Esophagus squamous epithelium (tissue), 5 donors: ENCODE results near the gene SLC6A3. TPM values are rescaled to one million over a fixed set of nuclear protein-coding genes. Genes with fewer than 3 reads are reported as not detected.

Experiments used
- DNase-seq: peaks from one replicate; lab custom pipeline; 2025; lab: John Stamatoyannopoulos, UW
- H3K27ac ChIP-seq, 4 donors: fragments of 200-600 bp; sonication (generic); one replicate each; pipeline ENCODE4 v1.5.1; 2016 to 2019; ENCODE audit warnings: mild to moderate bottlenecking in 1 of 4
- H3K27me3 ChIP-seq, 4 donors: fragments of 200-600 bp; sonication (generic); 1 replicate in 3 of 4; 2 replicates in 1 of 4; pipeline versions ENCODE4 v1.5.1 to v1.6.0; 2017 to 2021; ENCODE audit warnings: antibody characterized with exemption in 1 of 4
- H3K36me3 ChIP-seq, 3 donors: fragments of 200-600 bp; sonication (generic); one replicate each; pipeline ENCODE4 v1.5.1; 2016 to 2019
- H3K4me1 ChIP-seq, 3 donors: fragments of 200-600 bp; sonication (generic); one replicate each; pipeline ENCODE4 v1.5.1; 2017 to 2019
- H3K4me3 ChIP-seq, 4 donors: fragments of 200-600 bp; sonication (generic); 1 replicate in 3 of 4; 2 replicates in 1 of 4; pipeline ENCODE4 v1.5.1; 2016 to 2019; ENCODE audit warnings: mild to moderate bottlenecking in 2 of 4, moderate library complexity in 1 of 4
- H3K9me3 ChIP-seq, 3 donors: fragments of 200-600 bp; sonication (generic); one replicate each; pipeline ENCODE4 v1.5.1; 2016 to 2019
- POLR2A ChIP-seq, 4 donors: fragments of 450-650 bp; IDR thresholded peaks; one replicate each; pipeline ENCODE4 v1.6.1; 2017; ENCODE audit warnings: antibody characterized with exemption in 4 of 4, mild to moderate bottlenecking in 4 of 4, moderate library complexity in 3 of 4
- WGBS, 2 donors: methylation state at CpG; one replicate each; pipeline ENCODE4 v1.1.5; 2018; 5-methylcytosine and 5-hydroxymethylcytosine counted together
- intact Hi-C: fragments of 100-400 bp; cut with DNase I; formaldehyde crosslinking; loops from one replicate; pipeline ENCODE4 v1.15.0; 2022
- total RNA-seq, 4 donors: library from RNA; depleted of rRNA; stranded (reverse); fragments of >200 nt; gene quantifications; one replicate each; pipeline ENCODE4 v1.1.0, GENCODE V29; 2016
- TF ChIP-seq, protein P1 (sequence below), 6 experiments: fragments of 450-650 bp in 4 of 6; fragments of 200-600 bp in 2 of 6; sonication (generic) in 2 of 6; IDR thresholded peaks; one replicate each; pipeline ENCODE4 v1.5.1; 2016 to 2019; ENCODE audit warnings: antibody characterized with exemption in 6 of 6, mild to moderate bottlenecking in 4 of 6, moderate library complexity in 4 of 6
- donor health status: DM: yes; HTN: yes; CAD: no.

Gene SLC6A3
- total RNA-seq, 4 donors from 2014 or later, result 0.19 TPM; not detected in 3

DNA sequence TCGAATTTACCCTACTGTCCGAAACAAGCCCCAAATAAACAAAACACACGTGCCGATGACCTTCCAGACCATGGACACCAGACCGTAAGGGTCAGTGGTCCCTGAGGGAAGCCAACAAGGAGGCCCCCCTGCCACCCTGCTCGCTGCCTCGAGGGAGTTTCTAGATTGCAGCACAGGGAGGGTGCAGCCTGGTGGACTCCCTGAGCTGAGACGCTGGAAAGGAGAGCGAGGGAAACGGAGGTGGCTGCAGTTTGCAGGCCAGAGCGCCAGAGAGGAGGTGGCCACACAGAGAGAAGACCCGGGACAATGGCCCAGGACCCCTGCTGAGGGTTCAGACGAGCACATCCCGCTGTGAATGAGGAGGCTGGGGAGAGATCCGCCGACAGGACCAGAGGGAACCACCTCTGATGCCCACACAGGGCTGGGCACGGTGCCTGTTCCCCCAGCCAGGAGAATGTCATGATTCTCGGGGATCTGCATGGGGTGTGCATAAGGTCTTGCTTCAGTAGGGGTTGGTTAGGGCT, 48.9 kb downstream of the SLC6A3 start:
- intact Hi-C loops, result no loop called here
- Histone ChIP-seq H3K4me3 (no peak overlapping the region), H3K27me3 (peaks cover 0 to 93% (median 0%) of the 10 kb centered on the region in 4 donors), H3K4me1 (no peaks in the 10 kb centered on the region), H3K27ac (no peak overlapping the region), H3K36me3 (no peaks in the 10 kb centered on the region), H3K9me3 (peaks cover 0 to 7% (median 0%) of the 10 kb centered on the region in 3 donors)
- TF ChIP-seq, protein P1, sequence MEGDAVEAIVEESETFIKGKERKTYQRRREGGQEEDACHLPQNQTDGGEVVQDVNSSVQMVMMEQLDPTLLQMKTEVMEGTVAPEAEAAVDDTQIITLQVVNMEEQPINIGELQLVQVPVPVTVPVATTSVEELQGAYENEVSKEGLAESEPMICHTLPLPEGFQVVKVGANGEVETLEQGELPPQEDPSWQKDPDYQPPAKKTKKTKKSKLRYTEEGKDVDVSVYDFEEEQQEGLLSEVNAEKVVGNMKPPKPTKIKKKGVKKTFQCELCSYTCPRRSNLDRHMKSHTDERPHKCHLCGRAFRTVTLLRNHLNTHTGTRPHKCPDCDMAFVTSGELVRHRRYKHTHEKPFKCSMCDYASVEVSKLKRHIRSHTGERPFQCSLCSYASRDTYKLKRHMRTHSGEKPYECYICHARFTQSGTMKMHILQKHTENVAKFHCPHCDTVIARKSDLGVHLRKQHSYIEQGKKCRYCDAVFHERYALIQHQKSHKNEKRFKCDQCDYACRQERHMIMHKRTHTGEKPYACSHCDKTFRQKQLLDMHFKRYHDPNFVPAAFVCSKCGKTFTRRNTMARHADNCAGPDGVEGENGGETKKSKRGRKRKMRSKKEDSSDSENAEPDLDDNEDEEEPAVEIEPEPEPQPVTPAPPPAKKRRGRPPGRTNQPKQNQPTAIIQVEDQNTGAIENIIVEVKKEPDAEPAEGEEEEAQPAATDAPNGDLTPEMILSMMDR (IDR thresholded peaks at IDR 0.05), result no peak
- TF ChIP-seq POLR2A (IDR thresholded peaks at IDR 0.05), result no peak
- DNase-seq, result no peak
- 51 to 59% methylated on average over 12 to 18 of the region's 18 CpGs for WGBS, 2 donors

DNA sequence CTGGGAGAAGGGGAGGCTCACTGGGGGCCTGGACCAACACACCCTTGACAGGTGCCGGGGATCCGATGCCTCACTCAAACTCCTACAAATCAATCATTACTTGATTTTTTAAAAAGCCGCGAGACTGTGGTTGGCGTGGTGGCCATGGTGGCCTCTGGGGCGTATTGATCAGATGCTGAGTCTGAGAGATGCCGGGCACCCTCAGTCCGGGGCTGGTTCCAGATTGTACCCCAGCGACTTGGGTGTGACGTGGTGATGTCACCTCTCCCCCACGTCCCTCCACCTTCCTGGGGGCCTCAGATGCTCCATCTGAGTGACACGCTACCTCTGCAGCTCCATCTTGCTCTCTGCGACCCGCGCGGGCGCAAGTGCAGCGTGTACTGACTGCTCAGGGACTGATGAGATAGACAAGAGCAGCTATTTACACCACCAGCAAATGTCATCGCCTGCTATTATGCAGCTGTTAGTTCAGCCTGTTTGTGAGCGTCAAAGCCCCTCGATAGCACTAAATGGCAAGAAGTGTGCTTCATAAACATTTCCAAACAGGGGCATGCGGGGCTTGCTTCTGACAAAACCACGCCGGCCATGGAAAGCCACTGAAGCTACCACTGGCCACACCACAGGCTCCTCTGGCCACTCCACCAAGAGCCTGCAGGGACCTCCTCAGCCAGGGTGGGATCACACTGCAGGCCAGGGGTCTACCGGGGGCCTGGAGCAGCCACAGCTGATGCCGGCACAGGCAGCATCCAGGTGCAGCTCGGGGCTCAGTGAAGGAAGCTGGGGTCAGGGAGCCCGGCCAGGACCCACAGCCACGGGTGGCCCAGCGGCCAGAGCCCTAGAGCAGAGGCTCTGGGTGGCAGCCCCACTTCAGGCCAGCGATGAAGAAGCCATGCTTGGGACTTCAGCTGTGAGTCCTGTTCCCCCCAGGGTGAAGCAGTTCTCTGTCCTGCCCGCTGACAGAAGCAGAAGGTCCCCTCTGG, 50.1 kb downstream of the SLC6A3 start:
- no peak for DNase-seq
- intact Hi-C loops, result no loop called here
- Histone ChIP-seq H3K4me1 (no peaks in the 10 kb centered on the region), H3K27me3 (peaks cover 0 to 93% (median 0%) of the 10 kb centered on the region in 4 donors), H3K4me3 (no peak overlapping the region), H3K27ac (no peak overlapping the region), H3K9me3 (peaks cover 0 to 7% (median 0%) of the 10 kb centered on the region in 3 donors), H3K36me3 (no peaks in the 10 kb centered on the region)
- no peak for TF ChIP-seq POLR2A (IDR thresholded peaks at IDR 0.05)
- TF ChIP-seq, protein P1 (IDR thresholded peaks at IDR 0.05), result no peak
- WGBS, 2 donors, result 66 to 75% methylated on average over 13 to 23 of the region's 32 CpGs

DNA sequence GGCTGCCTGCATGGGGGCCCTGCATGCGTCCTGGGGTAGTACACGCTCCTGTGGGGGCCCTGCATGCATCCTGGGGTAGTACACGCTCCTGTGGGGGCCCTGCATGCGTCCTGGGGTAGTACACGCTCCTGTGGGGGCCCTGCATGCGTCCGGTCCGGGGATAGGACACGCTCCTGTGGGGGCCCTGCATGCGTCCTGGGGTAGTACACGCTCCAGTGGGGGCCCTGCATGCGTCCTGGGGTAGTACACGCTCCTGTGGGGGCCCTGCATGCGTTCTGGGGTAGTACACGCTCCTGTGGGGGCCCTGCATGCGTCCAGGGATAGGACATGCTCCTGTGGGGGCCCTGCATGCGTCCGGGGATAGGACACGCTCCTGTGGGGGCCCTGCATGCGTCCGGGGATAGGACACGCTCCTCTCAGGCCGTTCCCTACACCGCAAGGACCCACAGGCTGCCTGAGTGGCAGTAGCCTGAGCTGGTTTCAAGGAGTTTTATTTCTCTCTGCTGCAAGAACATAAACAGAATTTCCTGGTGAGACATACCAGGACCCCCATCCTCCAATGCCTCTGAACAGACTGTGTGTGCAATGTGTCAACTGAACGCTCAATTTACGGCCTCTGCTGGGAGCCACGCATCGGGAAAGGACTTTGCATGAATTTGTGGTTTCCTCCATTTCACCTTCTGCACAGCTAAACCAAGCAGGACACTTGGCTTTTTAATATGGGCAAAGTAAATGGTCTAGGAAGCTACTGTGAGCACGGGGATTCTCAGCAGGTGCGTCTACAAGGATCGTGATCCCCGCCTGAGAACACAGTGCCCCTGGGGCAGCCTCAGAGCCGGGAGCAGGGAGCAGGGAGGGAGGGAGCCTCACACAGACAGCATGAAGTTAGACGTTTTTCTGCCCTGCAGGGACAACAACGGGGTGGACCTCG, 51.4 kb downstream of the SLC6A3 start:
- DNase-seq, result no peak
- Histone ChIP-seq H3K9me3 (no peaks in the 10 kb centered on the region), H3K4me1 (no peaks in the 10 kb centered on the region), H3K27ac (no peak overlapping the region), H3K36me3 (no peaks in the 10 kb centered on the region), H3K4me3 (no peak overlapping the region), H3K27me3 (peaks cover 0 to 96% (median 0%) of the 10 kb centered on the region in 4 donors)
- intact Hi-C loops, result no loop called here
- WGBS, 2 donors, result 60 to 71% methylated on average over 15 to 21 of the region's 36 CpGs
- TF ChIP-seq, protein P1 (IDR thresholded peaks at IDR 0.05), result no peak
- no peak for TF ChIP-seq POLR2A (IDR thresholded peaks at IDR 0.05)

DNA sequence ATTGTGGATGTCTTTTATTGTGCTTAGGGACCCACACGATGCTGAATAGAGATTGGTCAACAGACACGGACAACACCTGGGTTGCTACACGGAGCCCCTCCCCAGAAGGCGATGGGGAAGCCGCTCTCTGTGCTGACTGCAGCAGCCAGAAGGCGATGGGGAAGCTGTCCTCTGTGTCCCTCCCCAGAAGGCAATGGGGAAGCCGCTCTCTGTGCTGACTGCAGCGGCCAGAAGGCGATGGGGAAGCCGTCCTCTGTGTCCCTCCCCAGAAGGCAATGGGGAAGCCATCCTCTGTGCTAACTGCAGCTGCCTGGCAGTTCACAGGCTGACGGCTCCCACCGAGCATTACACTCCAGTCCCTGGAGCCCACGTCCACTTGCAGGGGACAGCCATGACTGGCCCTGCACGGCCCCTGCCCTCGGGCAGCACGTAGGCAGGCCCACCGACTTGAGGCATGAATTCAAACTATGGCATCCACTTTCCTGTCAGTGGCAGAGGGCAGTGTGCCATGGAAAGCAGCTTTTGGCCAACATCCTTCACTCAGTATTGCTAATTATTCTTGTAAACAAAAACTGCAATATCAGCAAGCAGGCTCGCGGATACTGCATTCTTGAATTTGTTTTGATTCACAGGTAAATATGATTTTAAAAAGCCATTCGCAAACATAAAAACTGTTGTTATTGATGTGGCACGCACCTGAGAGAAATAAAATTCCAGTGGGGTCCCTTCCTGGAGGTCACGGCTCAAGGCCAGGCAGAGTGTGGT, 52.3 kb downstream of the SLC6A3 start:
- H3K4me3 ChIP-seq, result no peak overlapping the region
- WGBS, 2 donors, result 56 to 64% methylated on average over 8 to 12 of the region's 22 CpGs
- DNase-seq, result no peak
- H3K27me3 ChIP-seq, result peaks cover 0 to 100% (median 0%) of the 10 kb centered on the region in 4 donors
- H3K9me3 ChIP-seq, result no peaks in the 10 kb centered on the region
- H3K4me1 ChIP-seq, result no peaks in the 10 kb centered on the region
- intact Hi-C loops, result no loop called here
- H3K27ac ChIP-seq, result no peak overlapping the region
- TF ChIP-seq, protein P1 (IDR thresholded peaks at IDR 0.05), result no peak
- TF ChIP-seq POLR2A (IDR thresholded peaks at IDR 0.05), result no peak
- no peaks in the 10 kb centered on the region for H3K36me3 ChIP-seq
